HEK293 (cell line): ENCODE measurements around the gene GRK3.

Experiments used
- CTCF ChIA-PET: fragments of 350-600 bp; formaldehyde crosslinking; extraction: SDS; loops from one replicate; lab custom pipeline; 2021; ENCODE audit warnings: antibody characterized with exemption; lab: Yijun Ruan, JAX
- POLR2A ChIA-PET: fragments of 300-600 bp; formaldehyde crosslinking; extraction: SDS; loops from one replicate; lab custom pipeline; 2020; ENCODE audit warnings: antibody characterized with exemption, inconsistent platforms; lab: Yijun Ruan, JAX
- H3K27ac ChIP-seq: fragments of 200-500 bp; sonication (Bioruptor generic); 2 replicates; pipeline ENCODE4 v1.5.1; 2014; ENCODE audit warnings: low read depth, low read length, control low read depth, inconsistent platforms; ENCODE audit errors: extremely low read depth
- H3K36me3 ChIP-seq, 2 experiments: fragments of 200-500 bp in 1 of 2; sonication (Bioruptor generic) in 1 of 2; 1 replicate in 1 of 2; 2 replicates in 1 of 2; pipeline ENCODE4 v1.5.1; 2014 to 2017; ENCODE audit warnings: inconsistent platforms in 2 of 2, low read length in 2 of 2; ENCODE audit not compliant: control insufficient read depth in 2 of 2, insufficient read depth in 1 of 2
- H3K4me1 ChIP-seq: fragments of 200-500 bp; sonication (Bioruptor generic); 2 replicates; pipeline ENCODE4 v1.5.1; 2014; ENCODE audit warnings: mild to moderate bottlenecking, low read length, inconsistent platforms; ENCODE audit not compliant: control insufficient read depth, insufficient read depth
- H3K4me3 ChIP-seq: 2 replicates; pipeline ENCODE4 v1.5.1; 2011; ENCODE audit warnings: low read depth, mild to moderate bottlenecking, control low read depth, low read length, moderate library complexity
- H3K9me3 ChIP-seq: fragments of 200-500 bp; sonication (Bioruptor generic); 2 replicates; pipeline ENCODE4 v1.5.1; 2014; ENCODE audit warnings: low read depth, low read length, inconsistent platforms; ENCODE audit not compliant: control insufficient read depth, insufficient read depth
- AEBP2 ChIP-seq: fragments of 450-650 bp; formaldehyde crosslinking; IDR thresholded peaks from 2 replicates; pipeline ENCODE4 v1.5.1; 2016; ENCODE audit warnings: missing biosample characterization, missing genetic modification characterization, borderline replicate concordance
- EGR2 ChIP-seq: fragments of 450-650 bp; formaldehyde crosslinking; IDR thresholded peaks from 2 replicates; pipeline ENCODE4 v1.5.1; 2016; ENCODE audit warnings: low read depth, missing biosample characterization, missing genetic modification characterization
- HOXA7 ChIP-seq: sonication (generic); formaldehyde crosslinking; IDR thresholded peaks from 2 replicates; pipeline ENCODE4 v1.8.1; 2022; ENCODE audit warnings: missing genetic modification reagents, borderline replicate concordance
- HOXC10 ChIP-seq: sonication (generic); formaldehyde crosslinking; IDR thresholded peaks from 2 replicates; pipeline ENCODE4 v1.8.1; 2023; ENCODE audit warnings: mild to moderate bottlenecking, missing genetic modification reagents
- IKZF3 ChIP-seq: fragments of 450-650 bp; IDR thresholded peaks from 2 replicates; pipeline ENCODE4 v1.5.0; 2018; ENCODE audit warnings: missing biosample characterization, mild to moderate bottlenecking, missing genetic modification characterization, moderate library complexity
- KLF10 ChIP-seq: fragments of 450-650 bp; IDR thresholded peaks from 2 replicates; pipeline ENCODE4 v1.5.1; 2018; ENCODE audit warnings: missing biosample characterization, mild to moderate bottlenecking, missing genetic modification characterization
- PATZ1 ChIP-seq: fragments of 450-650 bp; formaldehyde crosslinking; IDR thresholded peaks from 2 replicates; pipeline ENCODE4 v1.5.1; 2016; ENCODE audit warnings: missing biosample characterization, missing genetic modification characterization
- ZBTB1 ChIP-seq: fragments of 450-650 bp; formaldehyde crosslinking; IDR thresholded peaks from 2 replicates; pipeline ENCODE4 v1.5.1; 2016; ENCODE audit warnings: missing biosample characterization, missing genetic modification characterization
- ZNF112 ChIP-seq: fragments of 450-650 bp; formaldehyde crosslinking; IDR thresholded peaks from 2 replicates; pipeline ENCODE4 v1.5.0; 2017; ENCODE audit warnings: missing biosample characterization, missing genetic modification characterization
- ZNF146 ChIP-seq: fragments of 450-650 bp; formaldehyde crosslinking; IDR thresholded peaks from 2 replicates; pipeline ENCODE4 v1.5.1; 2016; ENCODE audit warnings: missing biosample characterization, missing genetic modification characterization
- ZNF2 ChIP-seq: fragments of 450-650 bp; formaldehyde crosslinking; IDR thresholded peaks from 2 replicates; pipeline ENCODE4 v1.5.1; 2016; ENCODE audit warnings: missing biosample characterization, missing genetic modification characterization
- ZNF23 ChIP-seq: fragments of 450-650 bp; formaldehyde crosslinking; IDR thresholded peaks from 2 replicates; pipeline ENCODE4 v1.5.1; 2016; ENCODE audit warnings: missing biosample characterization, missing genetic modification characterization, borderline replicate concordance
- ZNF37A ChIP-seq: fragments of 450-650 bp; IDR thresholded peaks from 2 replicates; pipeline ENCODE4 v1.5.1; 2018; ENCODE audit warnings: missing biosample characterization, missing genetic modification characterization
- ZNF423 ChIP-seq: fragments of 450-650 bp; formaldehyde crosslinking; IDR thresholded peaks from 2 replicates; pipeline ENCODE4 v1.5.1; 2016; ENCODE audit warnings: missing biosample characterization, missing genetic modification characterization
- ZNF433 ChIP-seq: fragments of 450-650 bp; formaldehyde crosslinking; IDR thresholded peaks from 2 replicates; pipeline ENCODE4 v1.5.1; 2016; ENCODE audit warnings: missing biosample characterization, missing genetic modification characterization, low read depth
- ZNF501 ChIP-seq: fragments of 450-650 bp; formaldehyde crosslinking; IDR thresholded peaks from 2 replicates; pipeline ENCODE4 v1.5.1; 2016; ENCODE audit warnings: missing biosample characterization, missing genetic modification characterization
- ZNF548 ChIP-seq: fragments of 450-650 bp; formaldehyde crosslinking; IDR thresholded peaks from 2 replicates; pipeline ENCODE4 v1.5.1; 2016; ENCODE audit warnings: missing biosample characterization, missing genetic modification characterization
- ZNF658 ChIP-seq: fragments of 450-650 bp; formaldehyde crosslinking; IDR thresholded peaks from 2 replicates; pipeline ENCODE4; 2016; ENCODE audit warnings: missing biosample characterization, missing genetic modification characterization
- ZNF747 ChIP-seq: fragments of 450-650 bp; formaldehyde crosslinking; IDR thresholded peaks from 2 replicates; pipeline ENCODE4 v1.5.1; 2016; ENCODE audit warnings: missing biosample characterization, missing genetic modification characterization
- TF ChIP-seq, protein P1 (sequence below): fragments of 450-650 bp; formaldehyde crosslinking; IDR thresholded peaks from 2 replicates; pipeline ENCODE4 v1.5.1; 2016; ENCODE audit warnings: missing biosample characterization, missing genetic modification characterization
- TF ChIP-seq, protein P2 (sequence below): fragments of 450-650 bp; formaldehyde crosslinking; IDR thresholded peaks from 2 replicates; pipeline ENCODE4 v1.5.1; 2016; ENCODE audit warnings: missing biosample characterization, missing genetic modification characterization, borderline replicate concordance
- TF ChIP-seq, protein P3 (sequence below): fragments of 450-650 bp; formaldehyde crosslinking; IDR thresholded peaks from 2 replicates; pipeline ENCODE4 v1.5.1; 2016; ENCODE audit warnings: missing biosample characterization, missing genetic modification characterization

GRK3 gene

GRCh38 chr22:25598609-25599008, 34.1 kb downstream of the GRK3 start (continued):
- TF ChIP-seq, protein P1, sequence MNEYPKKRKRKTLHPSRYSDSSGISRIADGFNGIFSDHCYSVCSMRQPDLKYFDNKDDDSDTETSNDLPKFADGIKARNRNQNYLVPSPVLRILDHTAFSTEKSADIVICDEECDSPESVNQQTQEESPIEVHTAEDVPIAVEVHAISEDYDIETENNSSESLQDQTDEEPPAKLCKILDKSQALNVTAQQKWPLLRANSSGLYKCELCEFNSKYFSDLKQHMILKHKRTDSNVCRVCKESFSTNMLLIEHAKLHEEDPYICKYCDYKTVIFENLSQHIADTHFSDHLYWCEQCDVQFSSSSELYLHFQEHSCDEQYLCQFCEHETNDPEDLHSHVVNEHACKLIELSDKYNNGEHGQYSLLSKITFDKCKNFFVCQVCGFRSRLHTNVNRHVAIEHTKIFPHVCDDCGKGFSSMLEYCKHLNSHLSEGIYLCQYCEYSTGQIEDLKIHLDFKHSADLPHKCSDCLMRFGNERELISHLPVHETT (tag by site-specific recombination): no peak
- TF ChIP-seq, protein P2, sequence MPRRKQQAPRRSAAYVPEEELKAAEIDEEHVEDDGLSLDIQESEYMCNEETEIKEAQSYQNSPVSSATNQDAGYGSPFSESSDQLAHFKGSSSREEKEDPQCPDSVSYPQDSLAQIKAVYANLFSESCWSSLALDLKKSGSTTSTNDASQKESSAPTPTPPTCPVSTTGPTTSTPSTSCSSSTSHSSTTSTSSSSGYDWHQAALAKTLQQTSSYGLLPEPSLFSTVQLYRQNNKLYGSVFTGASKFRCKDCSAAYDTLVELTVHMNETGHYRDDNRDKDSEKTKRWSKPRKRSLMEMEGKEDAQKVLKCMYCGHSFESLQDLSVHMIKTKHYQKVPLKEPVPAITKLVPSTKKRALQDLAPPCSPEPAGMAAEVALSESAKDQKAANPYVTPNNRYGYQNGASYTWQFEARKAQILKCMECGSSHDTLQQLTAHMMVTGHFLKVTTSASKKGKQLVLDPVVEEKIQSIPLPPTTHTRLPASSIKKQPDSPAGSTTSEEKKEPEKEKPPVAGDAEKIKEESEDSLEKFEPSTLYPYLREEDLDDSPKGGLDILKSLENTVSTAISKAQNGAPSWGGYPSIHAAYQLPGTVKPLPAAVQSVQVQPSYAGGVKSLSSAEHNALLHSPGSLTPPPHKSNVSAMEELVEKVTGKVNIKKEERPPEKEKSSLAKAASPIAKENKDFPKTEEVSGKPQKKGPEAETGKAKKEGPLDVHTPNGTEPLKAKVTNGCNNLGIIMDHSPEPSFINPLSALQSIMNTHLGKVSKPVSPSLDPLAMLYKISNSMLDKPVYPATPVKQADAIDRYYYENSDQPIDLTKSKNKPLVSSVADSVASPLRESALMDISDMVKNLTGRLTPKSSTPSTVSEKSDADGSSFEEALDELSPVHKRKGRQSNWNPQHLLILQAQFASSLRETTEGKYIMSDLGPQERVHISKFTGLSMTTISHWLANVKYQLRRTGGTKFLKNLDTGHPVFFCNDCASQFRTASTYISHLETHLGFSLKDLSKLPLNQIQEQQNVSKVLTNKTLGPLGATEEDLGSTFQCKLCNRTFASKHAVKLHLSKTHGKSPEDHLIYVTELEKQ (tag by site-specific recombination): no peak
- TF ChIP-seq HOXC10 (CRISPR knock-in tag): no peak
- TF ChIP-seq, all 188 proteins: peak for 0

DNA sequence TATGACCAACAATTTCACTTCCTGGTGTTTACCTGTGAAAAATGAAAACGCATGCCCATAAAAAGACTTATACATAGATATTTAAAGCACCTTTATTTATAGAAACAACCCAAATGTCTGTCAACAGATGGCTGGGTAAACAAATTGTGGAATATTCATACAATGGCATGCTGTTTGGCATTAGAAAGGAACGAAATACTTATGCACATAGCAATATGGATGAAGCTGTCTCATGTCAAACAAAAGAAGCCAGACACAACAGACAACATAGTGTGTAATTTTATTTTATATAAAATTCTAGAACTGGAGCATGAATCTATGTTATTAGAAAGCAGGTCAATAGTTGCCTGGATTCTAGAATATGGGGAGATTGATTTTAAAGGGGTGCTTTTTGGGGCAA, 38.0 kb downstream of the GRK3 start:
- Histone ChIP-seq H3K4me1 (0 out of 2 replicates have a peak, but pooled peaks cover 2% of the 10 kb centered on the region), H3K9me3 (no peaks in the 10 kb centered on the region), H3K27ac (no peak overlapping the region), H3K4me3 (no peak overlapping the region), H3K36me3 (no peaks in the 10 kb centered on the region)
- TF ChIP-seq IKZF3 (tag by site-specific recombination) (no peak), ZNF501 (tag by site-specific recombination) (no peak), ZNF112 (tag by site-specific recombination) (no peak), ZNF2 (tag by site-specific recombination) (no peak), ZNF548 (tag by site-specific recombination) (no peak), AEBP2 (no peak), EGR2 (tag by site-specific recombination) (no peak), HOXA7 (no peak), ZNF423 (tag by site-specific recombination) (no peak), ZNF146 (no peak), ZNF37A (tag by site-specific recombination) (no peak), ZNF23 (tag by site-specific recombination) (no peak), ZBTB1 (tag by site-specific recombination) (no peak), PATZ1 (tag by site-specific recombination) (no peak), ZNF433 (tag by site-specific recombination) (no peak), ZNF747 (tag by site-specific recombination) (no peak), KLF10 (no peak), ZNF658 (tag by site-specific recombination) (no peak)
- TF ChIP-seq, protein P3, sequence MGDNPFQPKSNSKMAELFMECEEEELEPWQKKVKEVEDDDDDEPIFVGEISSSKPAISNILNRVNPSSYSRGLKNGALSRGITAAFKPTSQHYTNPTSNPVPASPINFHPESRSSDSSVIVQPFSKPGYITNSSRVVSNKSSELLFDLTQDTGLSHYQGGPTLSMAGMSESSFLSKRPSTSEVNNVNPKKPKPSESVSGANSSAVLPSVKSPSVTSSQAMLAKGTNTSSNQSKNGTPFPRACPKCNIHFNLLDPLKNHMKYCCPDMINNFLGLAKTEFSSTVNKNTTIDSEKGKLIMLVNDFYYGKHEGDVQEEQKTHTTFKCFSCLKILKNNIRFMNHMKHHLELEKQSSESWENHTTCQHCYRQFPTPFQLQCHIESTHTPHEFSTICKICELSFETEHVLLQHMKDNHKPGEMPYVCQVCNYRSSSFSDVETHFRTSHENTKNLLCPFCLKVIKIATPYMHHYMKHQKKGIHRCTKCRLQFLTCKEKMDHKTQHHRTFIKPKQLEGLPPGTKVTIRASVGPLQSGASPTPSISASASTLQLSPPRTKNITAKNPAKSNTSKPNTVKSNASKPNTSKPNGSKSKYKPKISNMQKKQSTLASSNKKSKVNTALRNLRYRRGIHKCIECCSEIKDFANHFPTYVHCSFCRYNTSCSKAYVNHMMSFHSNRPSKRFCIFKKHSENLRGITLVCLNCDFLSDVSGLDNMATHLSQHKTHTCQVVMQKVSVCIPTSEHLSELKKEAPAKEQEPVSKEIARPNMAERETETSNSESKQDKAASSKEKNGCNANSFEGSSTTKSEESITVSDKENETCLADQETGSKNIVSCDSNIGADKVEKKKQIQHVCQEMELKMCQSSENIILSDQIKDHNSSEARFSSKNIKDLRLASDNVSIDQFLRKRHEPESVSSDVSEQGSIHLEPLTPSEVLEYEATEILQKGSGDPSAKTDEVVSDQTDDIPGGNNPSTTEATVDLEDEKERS: no peak
- POLR2A ChIA-PET: no interaction called here
- CTCF ChIA-PET: interaction anchor here (1.1 kb wide), 1 partner anchor 140 kb away, joined by 5 read pairs; no protein-coding TSS in a partner anchor
